B cell (primary cell): ENCODE measurements around the gene FBLN7. TPM values are rescaled to one million over a fixed set of nuclear protein-coding genes. Genes with fewer than 3 reads are reported as not detected.

Experiments
- ATAC-seq: fragments of 200-7000 bp; cut with Tn5 transposase; one replicate; pipeline ENCODE4 v1.10.0; 2021; ENCODE audit warnings: low read depth, mild to moderate bottlenecking, moderate number of reproducible peaks, moderate library complexity
- CTCF ChIA-PET: fragments of 350-600 bp; sonication (Branson Sonifier 250); formaldehyde crosslinking; loops from one replicate; lab custom pipeline; 2021; ENCODE audit warnings: antibody characterized with exemption, inconsistent platforms; lab: Charles Lee
- POLR2A ChIA-PET: fragments of 350-600 bp; sonication (Branson Sonifier 250); formaldehyde crosslinking; loops from one replicate; lab custom pipeline; 2021; ENCODE audit warnings: antibody characterized with exemption; lab: Charles Lee
- DNase-seq: peaks from one replicate; pipeline ENCODE4 v3.0.0; 2013
- H2AFZ ChIP-seq: 2 replicates; pipeline ENCODE4 v1.6.1; 2012; ENCODE audit warnings: mild to moderate bottlenecking, low read depth, low read length; ENCODE audit not compliant: insufficient read depth, poor library complexity, severe bottlenecking
- H3K27ac ChIP-seq, 2 donors: 1 replicate in 1 of 2; 2 replicates in 1 of 2; pipeline ENCODE4 v1.5.1; 2012 to 2013; ENCODE audit warnings: low read length in 2 of 2, mild to moderate bottlenecking in 2 of 2, moderate library complexity in 1 of 2
- H3K27me3 ChIP-seq, 4 experiments: fragments of 200-600 bp in 1 of 4; sonication (generic) in 1 of 4; replicated peaks in 1 of 4; 1 replicate in 2 of 4; 2 replicates in 2 of 4; pipeline versions ENCODE4 v1.6.1 to v1.7.0; 2013 to 2016; ENCODE audit warnings: low read length in 3 of 4, mild to moderate bottlenecking in 2 of 4, mixed read lengths in 1 of 4, moderate library complexity in 1 of 4; ENCODE audit not compliant: insufficient read depth in 4 of 4, control insufficient read depth in 3 of 4; ENCODE audit errors: control extremely low read depth in 1 of 4
- H3K36me3 ChIP-seq, 2 experiments: replicated peaks in 1 of 2; 1 replicate in 1 of 2; 2 replicates in 1 of 2; pipeline versions ENCODE4 v1.6.1 to v1.7.1; 2013; ENCODE audit warnings: low read length in 1 of 2; ENCODE audit not compliant: insufficient read depth in 2 of 2, control insufficient read depth in 1 of 2; ENCODE audit errors: control extremely low read depth in 1 of 2, extremely low read depth in 1 of 2
- H3K4me1 ChIP-seq, 2 donors: fragments of 200-600 bp in 1 of 2; sonication (generic) in 1 of 2; 1 replicate in 1 of 2; 2 replicates in 1 of 2; pipeline versions ENCODE4 v1.5.1 to v1.6.1; 2013 to 2017; ENCODE audit warnings: low read length in 2 of 2; ENCODE audit not compliant: control insufficient read depth in 2 of 2, insufficient read depth in 2 of 2
- H3K4me2 ChIP-seq: replicated peaks from 2 replicates; pipeline ENCODE3; 2012; ENCODE audit warnings: mild to moderate bottlenecking, low read depth, low read length; ENCODE audit not compliant: poor library complexity, severe bottlenecking
- H3K4me3 ChIP-seq, 5 experiments: fragments of 200-600 bp in 1 of 5; sonication (generic) in 1 of 5; 1 replicate in 3 of 5; 2 replicates in 2 of 5; pipeline versions ENCODE4 v1.5.1 to v1.7.0; 2011 to 2016; ENCODE audit warnings: low read length in 4 of 5, mild to moderate bottlenecking in 4 of 5, low read depth in 2 of 5, control low read depth in 1 of 5, moderate library complexity in 1 of 5; ENCODE audit not compliant: insufficient read depth in 1 of 5; ENCODE audit errors: control extremely low read depth in 1 of 5, extremely low read depth in 1 of 5
- H3K79me2 ChIP-seq: fragments of 200-600 bp; sonication (generic); one replicate; pipeline ENCODE4 v1.6.0; 2016; ENCODE audit warnings: low read length; ENCODE audit not compliant: control insufficient read depth, insufficient read depth
- H3K9ac ChIP-seq: fragments of 200-600 bp; sonication (generic); 2 replicates; pipeline ENCODE4 v1.6.1; 2017; ENCODE audit warnings: mild to moderate bottlenecking, low read length, moderate library complexity
- H3K9me3 ChIP-seq, 3 donors: one replicate each; pipeline versions ENCODE4 v1.6.1 to v1.7.1; 2013; ENCODE audit warnings: low read length in 2 of 3; ENCODE audit not compliant: control insufficient read depth in 2 of 3, insufficient read depth in 1 of 3; ENCODE audit errors: control extremely low read depth in 1 of 3
- H4K20me1 ChIP-seq: 2 replicates; pipeline ENCODE4 v1.6.0; 2012; ENCODE audit warnings: mild to moderate bottlenecking, low read length; ENCODE audit not compliant: insufficient read depth, control insufficient read depth, poor library complexity, severe bottlenecking
- H3K27ac Mint-ChIP-seq: one replicate; pipeline ENCODE4 v1.8.0; 2021; ENCODE audit warnings: mixed read lengths
- H3K27me3 Mint-ChIP-seq: one replicate; pipeline ENCODE4 v1.8.0; 2021; ENCODE audit warnings: mixed read lengths
- H3K4me1 Mint-ChIP-seq: one replicate; pipeline ENCODE4 v1.8.0; 2021; ENCODE audit warnings: mixed read lengths
- H3K4me3 Mint-ChIP-seq: one replicate; pipeline ENCODE4 v1.8.0; 2021; ENCODE audit warnings: mixed read lengths
- H3K9me3 Mint-ChIP-seq: one replicate; pipeline ENCODE4 v1.8.0; 2022; ENCODE audit warnings: mixed read lengths; ENCODE audit not compliant: insufficient read depth
- CTCF ChIP-seq: fragments of 200-600 bp; IDR thresholded peaks from one replicate; pipeline ENCODE4 v1.8.0; 2022; ENCODE audit warnings: antibody characterized with exemption, mild to moderate bottlenecking
- EZH2 ChIP-seq: IDR thresholded peaks from 2 replicates; pipeline ENCODE4 v1.6.1; 2012; ENCODE audit warnings: borderline replicate concordance, low read depth, mild to moderate bottlenecking, moderate library complexity, low read length; ENCODE audit not compliant: insufficient read depth, poor library complexity, severe bottlenecking
- WGBS: methylation state at CpG from one replicate; pipeline ENCODE4 v1.1.5; 2013; ENCODE audit warnings: missing lambda C conversion rate; ENCODE audit not compliant: insufficient coverage; 5-methylcytosine and 5-hydroxymethylcytosine counted together
- intact Hi-C: fragments of 100-400 bp; cut with micrococcal nuclease; formaldehyde crosslinking; loops from one replicate; pipeline ENCODE4 v1.10.0; 2022
- polyA plus RNA-seq: library from polyadenylated mRNA; depleted of rRNA; stranded (reverse); fragments of >200 nt; gene quantifications from 2 replicates; pipeline ENCODE4 v1.2.3, GENCODE V29; 2012
- total RNA-seq, 2 donors: library from RNA; stranded (reverse); fragments of 120-200 nt in 1 of 2; gene quantifications; 1 replicate in 1 of 2; 2 replicates in 1 of 2; pipeline versions ENCODE4 v1.2.3 to v1.2.4, GENCODE V29; 2013 to 2022

The FBLN7 gene
- total and polyA plus RNA-seq, 2 donors (not counting 1 experiment from before 2014, with no cell fraction given): 0.13 to 1.1 TPM

DNA sequence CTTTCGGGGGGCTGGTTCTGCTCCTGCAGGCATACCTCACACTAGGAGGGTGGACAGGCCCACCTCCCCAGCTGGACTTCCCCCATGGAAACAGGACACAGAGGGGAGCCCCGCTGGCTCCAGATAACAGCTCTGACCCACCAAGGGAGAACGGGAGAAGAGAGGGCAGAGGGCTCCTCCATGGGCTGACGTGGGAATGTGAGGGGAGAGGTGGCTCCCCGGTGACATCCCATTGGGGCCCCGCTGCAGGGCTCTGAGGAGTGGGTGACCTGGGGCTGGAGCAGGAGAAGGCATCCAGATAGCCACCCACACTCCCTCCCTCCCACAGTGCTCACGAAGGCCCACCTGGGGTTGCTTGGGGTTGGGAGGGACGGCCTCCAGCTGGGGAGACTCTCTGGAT, 45.9 kb downstream of the FBLN7 start:
- 97% methylated on average over 3 of the region's 8 CpGs for WGBS
- no peaks in the 10 kb centered on the region for H4K20me1 ChIP-seq
- Mint-ChIP-seq H3K9me3 (peaks cover 5% of the 10 kb centered on the region), H3K4me1 (peaks cover 25% of the 10 kb centered on the region), H3K27ac (no peak overlapping the region), H3K27me3 (peaks cover 23% of the 10 kb centered on the region), H3K4me3 (no peak overlapping the region)
- H3K4me1 ChIP-seq: peaks cover 15 to 20% of the 10 kb centered on the region in 2 donors
- no peak for ATAC-seq
- ChIA-PET CTCF (no interaction called here), POLR2A (no interaction called here)
- peaks cover 0 to 11% (median 0%) of the 10 kb centered on the region in 3 donors for H3K9me3 ChIP-seq
- no peak overlapping the region for H2AFZ ChIP-seq
- H3K4me3 ChIP-seq: no peak overlapping the region
- intact Hi-C loops: no loop called here
- no peak for DNase-seq
- H3K36me3 ChIP-seq: no peaks in the 10 kb centered on the region
- no peak overlapping the region for H3K4me2 ChIP-seq
- TF ChIP-seq EZH2 (no peak), CTCF (no peak)
- no peaks in the 10 kb centered on the region for H3K79me2 ChIP-seq
- no peak overlapping the region for H3K27ac ChIP-seq
- peaks cover 0 to 20% (median 5%) of the 10 kb centered on the region in 4 experiments for H3K27me3 ChIP-seq
- no peak overlapping the region for H3K9ac ChIP-seq

GRCh38 chr2:112185131-112185530, 46.9 kb downstream of the FBLN7 start:
- Histone ChIP-seq H3K4me2 (no peak overlapping the region), H3K79me2 (no peaks in the 10 kb centered on the region), H4K20me1 (no peaks in the 10 kb centered on the region), H3K27ac (no peak overlapping the region), H3K9me3 (peaks cover 0 to 11% (median 0%) of the 10 kb centered on the region in 3 donors), H3K27me3 (peaks cover 0 to 17% (median 2%) of the 10 kb centered on the region in 4 experiments), H2AFZ (no peak overlapping the region), H3K36me3 (no peaks in the 10 kb centered on the region), H3K4me1 (peaks cover 15 to 20% of the 10 kb centered on the region in 2 donors), H3K4me3 (no peak overlapping the region), H3K9ac (no peak overlapping the region)
- Mint-ChIP-seq H3K9me3 (peaks cover 3% of the 10 kb centered on the region), H3K27me3 (peaks cover 13% of the 10 kb centered on the region), H3K4me3 (no peak overlapping the region), H3K4me1 (peaks cover 27% of the 10 kb centered on the region), H3K27ac (no peak overlapping the region)
- POLR2A ChIA-PET: no interaction called here
- no peak for TF ChIP-seq CTCF
- TF ChIP-seq EZH2: no peak
- ATAC-seq (no peak), DNase-seq (no peak)
- intact Hi-C loops: no loop called here
- CTCF ChIA-PET: no interaction called here
- 98% methylated on average over 6 of the region's 9 CpGs for WGBS
